Tibial nerve (tissue), 3 donors: ENCODE results near the gene C6orf118.

Experiments used
- POLR2A ChIP-seq, 2 donors: fragments of 450-650 bp; IDR thresholded peaks; one replicate each; pipeline ENCODE4 v1.6.1; 2017; ENCODE audit warnings: antibody characterized with exemption in 2 of 2, mild to moderate bottlenecking in 2 of 2, moderate library complexity in 2 of 2
- TF ChIP-seq, protein P1 (sequence below), 5 experiments: fragments of 200-600 bp in 3 of 5; fragments of 450-650 bp in 2 of 5; sonication (generic) in 3 of 5; IDR thresholded peaks; one replicate each; pipeline ENCODE4 v1.5.1; 2016 to 2019; ENCODE audit warnings: antibody characterized with exemption in 5 of 5, mild to moderate bottlenecking in 3 of 5, moderate library complexity in 2 of 5

GRCh38 chr6:165236326-165236725 lies 73.1 kb downstream of the C6orf118 start:
- no peak for TF ChIP-seq POLR2A (IDR thresholded peaks at IDR 0.05)
- TF ChIP-seq, protein P1, sequence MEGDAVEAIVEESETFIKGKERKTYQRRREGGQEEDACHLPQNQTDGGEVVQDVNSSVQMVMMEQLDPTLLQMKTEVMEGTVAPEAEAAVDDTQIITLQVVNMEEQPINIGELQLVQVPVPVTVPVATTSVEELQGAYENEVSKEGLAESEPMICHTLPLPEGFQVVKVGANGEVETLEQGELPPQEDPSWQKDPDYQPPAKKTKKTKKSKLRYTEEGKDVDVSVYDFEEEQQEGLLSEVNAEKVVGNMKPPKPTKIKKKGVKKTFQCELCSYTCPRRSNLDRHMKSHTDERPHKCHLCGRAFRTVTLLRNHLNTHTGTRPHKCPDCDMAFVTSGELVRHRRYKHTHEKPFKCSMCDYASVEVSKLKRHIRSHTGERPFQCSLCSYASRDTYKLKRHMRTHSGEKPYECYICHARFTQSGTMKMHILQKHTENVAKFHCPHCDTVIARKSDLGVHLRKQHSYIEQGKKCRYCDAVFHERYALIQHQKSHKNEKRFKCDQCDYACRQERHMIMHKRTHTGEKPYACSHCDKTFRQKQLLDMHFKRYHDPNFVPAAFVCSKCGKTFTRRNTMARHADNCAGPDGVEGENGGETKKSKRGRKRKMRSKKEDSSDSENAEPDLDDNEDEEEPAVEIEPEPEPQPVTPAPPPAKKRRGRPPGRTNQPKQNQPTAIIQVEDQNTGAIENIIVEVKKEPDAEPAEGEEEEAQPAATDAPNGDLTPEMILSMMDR (IDR thresholded peaks at IDR 0.05) = no peak
